GM23338 (cell line): ENCODE data around the gene NEMP2. TPM values are rescaled to one million over a fixed set of nuclear protein-coding genes. Genes with fewer than 3 reads are reported as not detected.

ENCODE experiments used
- ATAC-seq: fragments of 200-7000 bp; cut with Tn5 transposase; 3 replicates; pipeline ENCODE4 v1.9.1; 2020
- DNase-seq: peaks from one replicate; pipeline ENCODE4 v3.0.0-alpha.2; 2015; ENCODE audit warnings: low spot score
- H2AFZ ChIP-seq: fragments of 200-600 bp; sonication (generic); 2 replicates; pipeline ENCODE4 v1.8.0; 2016; ENCODE audit warnings: antibody characterized with exemption, mild to moderate bottlenecking, moderate library complexity
- H3F3A ChIP-seq: fragments of 200-600 bp; sonication (generic); replicated peaks from 2 replicates; pipeline ENCODE4 v1.8.0; 2017; ENCODE audit warnings: antibody characterized with exemption, mixed run types, low read depth
- H3K27ac ChIP-seq: fragments of 200-600 bp; sonication (generic); 2 replicates; pipeline ENCODE4 v1.6.1; 2016; ENCODE audit warnings: low read depth
- H3K27me3 ChIP-seq: fragments of 200-600 bp; sonication (generic); 2 replicates; pipeline ENCODE4 v1.8.0; 2016; ENCODE audit warnings: mild to moderate bottlenecking, mixed run types, moderate library complexity; ENCODE audit not compliant: insufficient read depth
- H3K36me3 ChIP-seq: fragments of 200-600 bp; sonication (generic); 2 replicates; pipeline ENCODE4 v1.8.0; 2016; ENCODE audit warnings: mild to moderate bottlenecking; ENCODE audit not compliant: insufficient read depth
- H3K4me1 ChIP-seq: fragments of 200-600 bp; sonication (generic); 2 replicates; pipeline ENCODE4 v1.8.0; 2016; ENCODE audit warnings: mild to moderate bottlenecking, moderate library complexity; ENCODE audit not compliant: insufficient read depth
- H3K4me2 ChIP-seq: fragments of 200-600 bp; sonication (generic); 2 replicates; pipeline ENCODE4 v1.7.1; 2017; ENCODE audit warnings: mixed run types
- H3K4me3 ChIP-seq: fragments of 200-600 bp; sonication (generic); 2 replicates; pipeline ENCODE4 v1.6.1; 2016; ENCODE audit warnings: mixed run types
- H3K79me2 ChIP-seq: fragments of 200-600 bp; sonication (generic); replicated peaks from 2 replicates; pipeline ENCODE4 v1.8.0; 2017; ENCODE audit warnings: mild to moderate bottlenecking; ENCODE audit not compliant: insufficient read depth
- H3K9me2 ChIP-seq: fragments of 200-600 bp; sonication (generic); 2 replicates; pipeline ENCODE4 v1.8.0; 2017; ENCODE audit not compliant: insufficient read depth
- H4K20me1 ChIP-seq: fragments of 200-600 bp; sonication (generic); replicated peaks from 2 replicates; pipeline ENCODE4 v1.8.0; 2017; ENCODE audit warnings: mild to moderate bottlenecking; ENCODE audit not compliant: insufficient read depth
- H3K27ac Mint-ChIP-seq: 2 replicates; pipeline ENCODE4 v1.8.0; 2020; ENCODE audit warnings: inconsistent platforms, mild to moderate bottlenecking, moderate library complexity, mixed read lengths
- H3K27me3 Mint-ChIP-seq: 3 replicates; pipeline ENCODE4 v1.8.0; 2022; ENCODE audit warnings: low read depth, mild to moderate bottlenecking, moderate library complexity, mixed read lengths, inconsistent platforms; ENCODE audit not compliant: insufficient read depth, poor library complexity
- H3K36me3 Mint-ChIP-seq: 3 replicates; pipeline ENCODE4 v1.8.0; 2021; ENCODE audit warnings: low read depth, mild to moderate bottlenecking, inconsistent platforms, moderate library complexity, mixed read lengths
- H3K4me1 Mint-ChIP-seq: 3 replicates; pipeline ENCODE4 v1.8.0; 2020; ENCODE audit warnings: mild to moderate bottlenecking, inconsistent platforms, mixed read lengths
- H3K4me3 Mint-ChIP-seq: 3 replicates; pipeline ENCODE4 v1.8.0; 2021; ENCODE audit warnings: moderate library complexity, mild to moderate bottlenecking, inconsistent platforms, mixed read lengths
- H3K9me3 Mint-ChIP-seq: 3 replicates; pipeline ENCODE4 v1.8.0; 2020; ENCODE audit warnings: moderate library complexity, mild to moderate bottlenecking, inconsistent platforms, mixed read lengths
- CREB1 ChIP-seq: fragments of 250-450 bp; sonication (Bioruptor Pico); IDR thresholded peaks from 2 replicates; pipeline ENCODE4 v1.5.0; 2020; ENCODE audit warnings: low read depth, mild to moderate bottlenecking, moderate library complexity
- JUNB ChIP-seq: IDR thresholded peaks from one replicate; pipeline ENCODE4 v1.6.1; 2016; ENCODE audit warnings: antibody characterized with exemption; ENCODE audit not compliant: unreplicated experiment
- NANOG ChIP-seq: IDR thresholded peaks from 2 replicates; pipeline ENCODE4 v1.6.1; 2016; ENCODE audit warnings: antibody characterized with exemption, borderline replicate concordance
- POLR2AphosphoS5 ChIP-seq: IDR thresholded peaks from 2 replicates; pipeline ENCODE4 v1.6.1; 2016; ENCODE audit warnings: antibody characterized with exemption, low read depth
- ZNF114 ChIP-seq: fragments of 250-450 bp; sonication (Bioruptor Pico); IDR thresholded peaks from 2 replicates; pipeline ENCODE4 v1.5.0; 2020; ENCODE audit warnings: mild to moderate bottlenecking, moderate library complexity
- polyA plus RNA-seq: library from polyadenylated mRNA; unstranded; fragments of >200 nt; fragmentation: Nextera tagmentation; extraction: Ambion mirVana; gene quantifications from 2 replicates; pipeline ENCODE4 v1.2.1, GENCODE V29; 2016
- total RNA-seq: library from RNA; depleted of rRNA; stranded (reverse); fragments of >200 nt; shearing (Covaris generic); gene quantifications from 2 replicates; pipeline ENCODE4 v1.2.3, GENCODE V29; 2014
- TF ChIP-seq, protein P1 (sequence below): IDR thresholded peaks from 2 replicates; pipeline ENCODE4 v1.6.1; 2016; ENCODE audit warnings: antibody characterized with exemption

The NEMP2 gene
- total and polyA plus RNA-seq, 2 experiments from 2014 or later, result 1.2 to 4.0 TPM

DNA sequence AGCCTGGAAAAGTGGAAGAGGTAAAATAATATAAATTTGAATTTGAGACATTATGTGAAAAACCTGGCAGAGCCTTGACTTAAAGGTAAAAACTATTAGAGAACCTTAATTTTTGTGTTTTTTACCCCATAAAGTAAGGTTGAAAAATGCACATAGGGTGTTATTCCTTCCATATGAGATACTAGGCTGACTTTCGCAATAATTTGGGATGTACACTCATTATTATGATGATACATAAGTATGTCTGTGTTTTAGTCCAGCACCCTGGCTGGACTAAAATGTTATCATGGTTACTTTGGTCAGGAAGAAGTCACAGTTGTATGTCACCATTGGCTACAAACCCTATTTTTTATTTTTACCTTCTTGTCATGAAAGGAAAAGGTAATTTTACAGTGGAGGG lies 19.8 kb downstream of the NEMP2 start:
- Mint-ChIP-seq H3K27ac (no peak overlapping the region), H3K9me3 (no peaks in the 10 kb centered on the region), H3K36me3 (no peaks in the 10 kb centered on the region), H3K4me1 (no peaks in the 10 kb centered on the region), H3K4me3 (no peak overlapping the region), H3K27me3 (no peaks in the 10 kb centered on the region)
- Histone ChIP-seq H4K20me1 (no peaks in the 10 kb centered on the region), H3K36me3 (no peaks in the 10 kb centered on the region), H3K4me3 (no peak overlapping the region), H3K27ac (no peak overlapping the region), H3F3A (no peaks in the 10 kb centered on the region), H3K27me3 (no peaks in the 10 kb centered on the region), H2AFZ (no peak overlapping the region), H3K79me2 (no peaks in the 10 kb centered on the region), H3K4me1 (no peaks in the 10 kb centered on the region), H3K9me2 (no peaks in the 10 kb centered on the region), H3K4me2 (no peak overlapping the region)
- TF ChIP-seq JUNB (no peak), CREB1 (CRISPR knock-in tag) (no peak), NANOG (no peak)
- TF ChIP-seq, protein P1, sequence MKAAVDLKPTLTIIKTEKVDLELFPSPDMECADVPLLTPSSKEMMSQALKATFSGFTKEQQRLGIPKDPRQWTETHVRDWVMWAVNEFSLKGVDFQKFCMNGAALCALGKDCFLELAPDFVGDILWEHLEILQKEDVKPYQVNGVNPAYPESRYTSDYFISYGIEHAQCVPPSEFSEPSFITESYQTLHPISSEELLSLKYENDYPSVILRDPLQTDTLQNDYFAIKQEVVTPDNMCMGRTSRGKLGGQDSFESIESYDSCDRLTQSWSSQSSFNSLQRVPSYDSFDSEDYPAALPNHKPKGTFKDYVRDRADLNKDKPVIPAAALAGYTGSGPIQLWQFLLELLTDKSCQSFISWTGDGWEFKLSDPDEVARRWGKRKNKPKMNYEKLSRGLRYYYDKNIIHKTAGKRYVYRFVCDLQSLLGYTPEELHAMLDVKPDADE, result no peak
- DNase-seq, result no peak
- no peak for ATAC-seq

DNA sequence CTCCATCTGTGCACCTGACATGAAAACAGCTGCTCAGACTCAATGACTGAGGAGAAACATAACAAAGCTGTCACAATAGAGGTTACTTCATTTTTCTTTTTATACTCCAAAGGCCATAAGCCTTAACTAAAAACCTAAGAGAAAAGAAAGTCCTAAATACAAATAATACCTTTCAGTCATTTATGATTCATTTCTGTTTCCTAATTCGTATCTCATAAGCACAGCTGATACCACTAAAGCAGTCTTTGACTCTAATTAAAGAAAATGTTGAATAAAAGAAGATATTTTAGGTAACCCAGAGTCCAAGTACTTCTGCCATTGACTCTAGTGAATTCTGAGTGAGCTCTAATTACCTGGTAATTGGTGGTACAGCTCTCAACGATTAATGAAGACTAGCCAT lies 20.6 kb downstream of the NEMP2 start:
- Histone ChIP-seq H3F3A (no peaks in the 10 kb centered on the region), H3K27me3 (no peaks in the 10 kb centered on the region), H4K20me1 (no peaks in the 10 kb centered on the region), H3K4me3 (no peak overlapping the region), H3K27ac (no peak overlapping the region), H3K9me2 (no peaks in the 10 kb centered on the region), H3K79me2 (no peaks in the 10 kb centered on the region), H2AFZ (no peak overlapping the region), H3K36me3 (no peaks in the 10 kb centered on the region), H3K4me1 (no peaks in the 10 kb centered on the region), H3K4me2 (no peak overlapping the region)
- Mint-ChIP-seq H3K27me3 (no peaks in the 10 kb centered on the region), H3K4me3 (no peak overlapping the region), H3K9me3 (no peaks in the 10 kb centered on the region), H3K27ac (no peak overlapping the region), H3K4me1 (no peaks in the 10 kb centered on the region), H3K36me3 (no peaks in the 10 kb centered on the region)
- no peak for ATAC-seq
- no peak for DNase-seq
- no peak for TF ChIP-seq NANOG

DNA sequence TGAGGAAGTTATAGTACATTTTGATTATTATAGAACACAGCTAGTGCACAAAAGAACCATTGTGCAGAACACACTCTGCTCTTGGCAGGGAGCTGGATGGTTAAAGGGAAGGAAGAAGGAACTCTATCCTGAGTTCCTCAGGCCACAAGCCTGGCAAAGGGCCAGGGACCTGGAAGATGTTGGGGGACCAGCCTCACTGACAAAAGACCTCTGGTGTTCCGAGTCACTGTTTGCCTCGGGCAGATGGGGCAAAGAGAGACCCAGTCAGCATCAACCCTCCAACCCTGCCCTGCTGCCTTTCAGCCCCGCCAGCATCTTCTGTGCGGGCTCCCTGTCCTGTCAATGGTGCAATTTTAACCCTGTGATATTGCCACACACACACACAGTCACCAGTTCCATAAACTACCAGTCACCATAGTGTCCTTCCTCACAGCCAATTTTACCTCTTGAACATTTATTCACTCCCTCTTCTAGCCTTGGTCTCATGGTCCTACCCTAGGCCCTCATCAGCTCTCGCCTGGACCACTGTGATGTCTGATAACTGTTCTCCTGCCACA lies 21.9 kb downstream of the NEMP2 start:
- H4K20me1 ChIP-seq, result no peaks in the 10 kb centered on the region
- Mint-ChIP-seq H3K4me3 (no peak overlapping the region), H3K9me3 (no peaks in the 10 kb centered on the region), H3K27ac (no peak overlapping the region), H3K27me3 (no peaks in the 10 kb centered on the region), H3K36me3 (no peaks in the 10 kb centered on the region), H3K4me1 (no peaks in the 10 kb centered on the region)
- H3K79me2 ChIP-seq, result no peaks in the 10 kb centered on the region
- H2AFZ ChIP-seq, result no peak overlapping the region
- no peaks in the 10 kb centered on the region for H3K27me3 ChIP-seq
- no peaks in the 10 kb centered on the region for H3F3A ChIP-seq
- ATAC-seq (no peak), DNase-seq (no peak)
- H3K36me3 ChIP-seq, result no peaks in the 10 kb centered on the region
- no peak overlapping the region for H3K27ac ChIP-seq
- TF ChIP-seq ZNF114 (CRISPR knock-in tag), result no peak
- no peak for TF ChIP-seq POLR2AphosphoS5
- no peaks in the 10 kb centered on the region for H3K4me1 ChIP-seq
- H3K4me2 ChIP-seq, result no peak overlapping the region
- no peaks in the 10 kb centered on the region for H3K9me2 ChIP-seq
- H3K4me3 ChIP-seq, result no peak overlapping the region
